ENCODE results near the gene PIK3C2B. TPM values are rescaled to one million over a fixed set of nuclear protein-coding genes. Genes with fewer than 3 reads are reported as not detected.
"Not testable (repeated sequence)": the region's sequence is repeated elsewhere in the genome, so short reads cannot be mapped to it uniquely, and the experiment has no call there.

PIK3C2B gene
- total RNA-seq, 2 experiments from 2014 or later = 61.0 to 65.4 TPM

DNA sequence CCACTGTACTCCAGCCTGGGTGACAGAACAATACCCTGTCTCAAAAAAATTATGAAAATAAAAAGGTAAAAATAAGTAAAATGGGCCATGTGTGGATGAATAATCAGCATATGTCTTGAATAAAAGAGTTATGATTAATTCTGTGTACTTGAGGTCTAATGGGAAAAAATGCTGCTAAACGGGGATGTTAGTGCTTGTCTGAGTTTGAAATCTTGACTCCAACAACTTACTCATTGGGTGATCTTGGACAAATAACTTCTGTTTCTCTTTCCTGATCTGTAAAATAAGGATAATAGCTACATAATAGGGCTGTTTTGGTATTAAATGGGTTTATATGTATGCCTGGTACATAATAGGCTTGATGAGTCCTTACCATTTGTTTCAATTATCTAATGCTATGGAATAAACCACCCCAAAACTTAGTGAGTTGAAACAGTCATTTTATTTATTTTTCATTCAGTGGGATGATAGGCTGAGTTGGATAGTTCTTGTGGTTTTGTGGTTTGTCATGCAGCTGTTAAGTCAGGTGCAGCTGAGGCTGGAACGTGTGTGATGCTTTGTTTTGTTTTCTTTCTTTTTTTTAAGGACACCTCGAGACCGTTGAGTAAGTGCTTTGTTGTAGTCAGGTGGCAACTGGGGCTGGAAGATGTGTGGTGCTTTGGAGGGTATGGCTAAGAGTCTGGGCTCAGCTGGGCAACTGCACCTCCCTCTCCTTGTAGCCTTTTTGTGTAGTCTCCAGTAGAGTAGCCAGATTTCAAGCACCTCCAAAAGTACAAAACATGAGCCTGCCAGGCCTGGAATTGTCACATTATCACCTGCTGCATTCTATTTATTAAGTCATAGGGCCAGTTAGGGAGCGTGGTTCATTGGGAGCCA is 26.5 kb upstream of the PIK3C2B start:
- Mint-ChIP-seq H3K36me3 (ENCODE audit: low read depth) (peaks cover 56% of the 10 kb centered on the region), H3K4me3 (peak overlapping the region; percentile 31), H3K9me3 (peaks cover 11% of the 10 kb centered on the region), H3K27me3 (ENCODE audit: low read depth) (no peaks in the 10 kb centered on the region), H3K27ac (peak overlapping the region; percentile 84), H3K4me1 (ENCODE audit: low read depth) (peaks cover 77% of the 10 kb centered on the region)
- peak; percentile 78 for DNase-seq
- CTCF ChIA-PET = interaction anchor here (0.7 to 1.0 kb wide), 3 partner anchors 13 to 226 kb away, joined by 3 read pairs; no protein-coding TSS in a partner anchor
- intact Hi-C loops (cut with micrococcal nuclease) = loop anchor here (1.0 to 2.0 kb wide), 3 partner anchors 14 to 42 kb away; no protein-coding TSS in a partner anchor

- H3K4me1 Mint-ChIP-seq (ENCODE audit: low read depth) = peaks cover 68% of the 10 kb centered on the region
- peak; percentile 45 for DNase-seq
- peaks cover 34% of the 10 kb centered on the region for H3K36me3 Mint-ChIP-seq (ENCODE audit: low read depth)
- not testable (repeated sequence) for H3K4me3 Mint-ChIP-seq; H3K27me3 Mint-ChIP-seq (ENCODE audit: low read depth); H3K27ac Mint-ChIP-seq; H3K9me3 Mint-ChIP-seq
- CTCF ChIA-PET = interaction anchor here (1.3 to 1.9 kb wide), 3 partner anchors 8 to 48 kb away, joined by 3 to 7 read pairs (median 3); no protein-coding TSS in a partner anchor
- intact Hi-C loops (cut with micrococcal nuclease) = loop anchor here (2.0 to 10.0 kb wide), 5 partner anchors 23 to 1703 kb away; partner anchors contain the start of genes PCAT6, PIK3C2B and RBBP5
These were observed 22.8 kb upstream of the PIK3C2B start for GRCh38 chr1:204517382-204517781.

DNA sequence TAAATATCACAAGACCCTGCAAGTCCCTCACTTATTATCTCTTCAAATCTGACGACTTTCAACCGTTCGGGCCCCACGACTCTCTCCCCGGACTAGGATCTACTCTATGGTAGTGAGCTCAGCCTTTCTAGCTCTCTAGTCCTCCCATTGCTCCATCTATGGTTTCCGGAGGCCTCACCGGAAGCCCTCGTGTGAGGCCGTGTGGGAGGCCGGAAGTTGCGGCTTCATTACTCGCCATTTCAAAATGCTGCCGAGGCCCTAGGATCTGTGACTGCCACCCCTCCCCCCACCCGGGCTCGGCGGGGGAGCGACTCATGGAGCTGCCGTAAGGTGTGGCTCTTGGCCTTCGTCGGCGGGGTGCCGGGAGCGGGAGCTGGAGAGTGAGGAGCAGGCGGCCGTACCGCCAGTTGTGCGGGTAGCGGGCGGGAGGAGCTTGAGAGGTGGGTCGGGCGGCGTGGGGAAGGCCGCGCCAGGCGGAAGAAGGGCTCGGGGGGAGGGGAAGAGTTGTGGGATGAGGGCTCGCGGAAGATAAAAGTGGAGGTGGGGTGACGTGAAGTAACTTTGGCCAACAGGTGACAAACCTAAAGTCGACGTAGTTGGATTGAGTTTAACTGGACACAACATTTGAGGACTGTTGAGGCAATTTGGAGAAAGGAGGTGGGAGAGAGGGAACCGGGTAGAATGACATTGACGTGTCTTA is 21.7 kb upstream of the PIK3C2B start, which contains the start of gene MDM4:
Gene MDM4 (plus strand): TSS at position 227 of the 700 bp plus-strand sequence. CDS start 9,113 bp downstream, outside the sequence.
- H3K36me3 Mint-ChIP-seq (ENCODE audit: low read depth) = peaks cover 27% of the 10 kb centered on the region
- H3K9me3 Mint-ChIP-seq = no peaks in the 10 kb centered on the region
- no peak within 1 kb of the TSS for H3K4me3 Mint-ChIP-seq
- DNase-seq = peak; percentile 97
- peak within 1 kb of the TSS; percentile 72 for H3K27ac Mint-ChIP-seq
- peaks cover 59% of the 10 kb centered on the region for H3K4me1 Mint-ChIP-seq (ENCODE audit: low read depth)
- CTCF ChIA-PET = interaction anchor here (0.6 to 2.5 kb wide), 10 partner anchors 9 to 291 kb away, joined by 3 to 17 read pairs (median 7); no protein-coding TSS in a partner anchor
- H3K27me3 Mint-ChIP-seq (ENCODE audit: low read depth) = no peaks in the 10 kb centered on the region
- intact Hi-C loops (cut with micrococcal nuclease) = loop anchor here (1.0 to 10.0 kb wide), 8 partner anchors 9 to 1702 kb away; partner anchors contain the start of genes PCAT6, PIK3C2B and RBBP5

GRCh38 chr1:204514828-204515227 is 20.2 kb upstream of the PIK3C2B start:
- no peak for DNase-seq
- Mint-ChIP-seq H3K4me3 (no peak overlapping the region), H3K9me3 (no peaks in the 10 kb centered on the region), H3K27me3 (ENCODE audit: low read depth) (no peaks in the 10 kb centered on the region), H3K36me3 (ENCODE audit: low read depth) (peaks cover 20% of the 10 kb centered on the region), H3K27ac (peak overlapping the region; percentile 72), H3K4me1 (ENCODE audit: low read depth) (peaks cover 44% of the 10 kb centered on the region)
- intact Hi-C loops (cut with micrococcal nuclease) = loop anchor here (10.0 kb wide), 4 partner anchors 610 to 1700 kb away; partner anchors contain the start of genes PCAT6 and RBBP5
- CTCF ChIA-PET = interaction anchor here (0.6 to 2.5 kb wide), 8 partner anchors 12 to 292 kb away, joined by 3 to 8 read pairs (median 4); no protein-coding TSS in a partner anchor

DNA sequence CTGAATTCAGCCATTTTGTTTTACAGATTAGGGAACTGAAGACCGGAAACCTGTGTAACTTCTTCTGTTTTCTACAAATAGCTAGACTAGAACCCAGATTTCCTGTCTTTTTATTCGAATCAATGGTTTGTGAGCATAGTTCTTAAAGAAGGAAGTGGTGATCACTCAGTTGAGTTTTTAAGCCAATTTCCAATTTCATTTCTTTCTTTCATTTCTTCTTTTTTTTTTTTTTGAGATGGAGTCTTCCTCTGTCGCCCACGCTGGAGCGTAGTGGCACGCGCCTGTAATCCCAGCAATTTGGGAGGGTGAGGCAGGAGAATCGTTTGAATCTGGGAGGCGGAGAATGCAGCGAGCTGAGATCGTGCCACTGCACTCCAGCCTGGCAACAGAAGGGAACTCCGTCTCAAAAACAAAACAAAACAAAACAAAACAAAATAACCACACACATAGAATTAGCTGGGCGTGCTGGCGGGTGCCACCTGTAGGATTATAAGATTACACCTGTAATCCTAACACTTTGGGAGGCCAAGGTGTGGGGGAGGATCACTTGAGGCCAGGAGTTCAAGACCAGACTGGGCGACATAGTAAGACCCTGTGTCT is 18.6 kb upstream of the PIK3C2B start:
- CTCF ChIA-PET = interaction anchor here (0.7 to 1.5 kb wide), 5 partner anchors 67 to 686 kb away, joined by 3 to 5 read pairs (median 3); no protein-coding TSS in a partner anchor
- Mint-ChIP-seq H3K4me1 (ENCODE audit: low read depth) (peaks cover 30% of the 10 kb centered on the region), H3K27ac (peak overlapping the region; percentile 100), H3K36me3 (ENCODE audit: low read depth) (peaks cover 8% of the 10 kb centered on the region), H3K27me3 (ENCODE audit: low read depth) (no peaks in the 10 kb centered on the region), H3K9me3 (no peaks in the 10 kb centered on the region), H3K4me3 (peak overlapping the region; percentile 91)
- intact Hi-C loops (cut with micrococcal nuclease) = loop anchor here (10.0 kb wide), 4 partner anchors 612 to 1698 kb away; partner anchors contain the start of genes PCAT6 and RBBP5
- peak; percentile 64 for DNase-seq

DNA sequence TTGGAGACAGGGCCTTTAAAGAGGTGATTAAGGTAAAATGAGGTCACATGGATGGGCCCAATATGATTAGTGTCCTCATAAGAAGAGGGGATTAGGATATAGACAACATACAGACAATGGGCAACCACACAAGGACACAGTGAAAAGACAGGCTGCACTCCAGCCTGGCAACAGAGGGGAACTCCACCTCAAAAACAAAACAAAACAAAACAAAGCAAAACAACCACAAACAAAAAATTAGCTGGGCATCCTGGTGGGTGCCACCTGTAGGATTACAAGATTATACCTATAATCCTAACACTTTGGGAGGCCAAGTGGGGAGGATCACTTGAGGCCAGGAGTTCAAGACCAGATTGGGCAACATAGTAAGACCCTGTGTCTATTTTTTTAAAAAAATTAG is 16.8 kb upstream of the PIK3C2B start:
- CTCF ChIA-PET = no interaction called here
- intact Hi-C loops (cut with micrococcal nuclease) = loop anchor here (10.0 kb wide), 4 partner anchors 613 to 1697 kb away; partner anchors contain the start of genes PCAT6 and RBBP5
- Mint-ChIP-seq H3K4me1 (ENCODE audit: low read depth) (peaks cover 27% of the 10 kb centered on the region), H3K27me3 (ENCODE audit: low read depth) (peaks cover 2% of the 10 kb centered on the region), H3K4me3 (no peak overlapping the region), H3K27ac (peak overlapping the region; percentile 39), H3K9me3 (no peaks in the 10 kb centered on the region), H3K36me3 (ENCODE audit: low read depth) (peaks cover 5% of the 10 kb centered on the region)
- no peak for DNase-seq

- H3K4me3 Mint-ChIP-seq = no peak overlapping the region
- CTCF ChIA-PET = interaction anchor here (0.6 to 19.2 kb wide), 3 partner anchors 31 to 113 kb away, joined by 3 to 859 read pairs (median 4); no protein-coding TSS in a partner anchor
- H3K27me3 Mint-ChIP-seq (ENCODE audit: low read depth) = peaks cover 4% of the 10 kb centered on the region
- no peak for DNase-seq
- intact Hi-C loops (cut with micrococcal nuclease) = loop anchor here (5.0 to 10.0 kb wide), 2 partner anchors 187 to 644 kb away; partner anchors contain the start of gene SNRPE
- peaks cover 30% of the 10 kb centered on the region for H3K4me1 Mint-ChIP-seq (ENCODE audit: low read depth)
- peaks cover 7% of the 10 kb centered on the region for H3K36me3 Mint-ChIP-seq (ENCODE audit: low read depth)
- peak overlapping the region; percentile 46 for H3K27ac Mint-ChIP-seq
- H3K9me3 Mint-ChIP-seq = no peaks in the 10 kb centered on the region
These were observed 14.6 kb upstream of the PIK3C2B start for GRCh38 chr1:204509186-204509635.

DNA sequence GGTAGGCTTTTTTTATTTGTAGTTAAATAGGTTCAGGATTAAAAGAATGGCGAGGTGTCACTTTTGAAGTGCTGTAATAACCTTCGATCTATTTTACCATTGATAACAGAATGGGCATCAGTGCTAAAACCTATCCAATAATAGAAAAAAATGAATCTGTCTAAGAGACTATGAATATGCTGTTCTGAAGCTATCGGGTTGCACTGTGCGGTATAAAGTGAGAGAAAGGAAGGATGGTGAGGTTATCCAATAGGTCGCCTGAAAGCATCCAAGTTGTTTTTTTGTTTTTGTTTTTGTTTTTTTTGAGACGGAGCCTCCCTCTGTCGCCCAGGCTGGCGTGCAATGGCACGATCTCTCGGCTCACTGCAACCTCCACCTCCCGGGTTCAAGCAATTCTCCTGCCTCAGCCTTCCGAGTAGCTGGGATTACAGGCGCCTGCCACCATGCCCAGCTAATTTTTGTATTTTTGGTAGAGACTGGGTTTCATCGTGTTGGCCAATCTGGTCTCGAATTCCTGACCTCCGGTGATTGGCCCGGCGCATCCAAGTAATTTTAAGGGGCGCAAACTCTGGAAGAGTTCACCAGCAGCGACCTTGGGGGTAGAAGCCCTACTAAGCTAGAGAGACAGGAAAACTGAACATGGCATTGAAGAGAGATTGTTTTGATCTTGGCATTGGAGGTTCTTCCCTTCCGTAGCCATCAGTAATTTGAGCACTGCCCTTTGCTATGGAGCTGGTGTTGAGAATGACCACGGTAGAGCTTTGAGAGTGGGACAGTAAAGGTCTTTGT is 12.9 kb upstream of the PIK3C2B start:
- Mint-ChIP-seq H3K27ac (peak overlapping the region; percentile 99), H3K36me3 (ENCODE audit: low read depth) (peaks cover 7% of the 10 kb centered on the region), H3K27me3 (ENCODE audit: low read depth) (peaks cover 4% of the 10 kb centered on the region), H3K9me3 (no peaks in the 10 kb centered on the region), H3K4me1 (ENCODE audit: low read depth) (peaks cover 22% of the 10 kb centered on the region), H3K4me3 (peak overlapping the region; percentile 88)
- intact Hi-C loops (cut with micrococcal nuclease) = loop anchor here (1.0 to 10.0 kb wide), 5 partner anchors 9 to 643 kb away; partner anchors contain the start of genes MDM4 and SNRPE
- peak; percentile 68 for DNase-seq
- CTCF ChIA-PET = interaction anchor here (0.6 to 19.2 kb wide), 10 partner anchors 9 to 299 kb away, joined by 3 to 859 read pairs (median 4); partner anchors contain the start of genes MDM4 and PIK3C2B

GRCh38 chr1:204506969-204507316 is 12.3 kb upstream of the PIK3C2B start:
- peaks cover 7% of the 10 kb centered on the region for H3K36me3 Mint-ChIP-seq (ENCODE audit: low read depth)
- intact Hi-C loops (cut with micrococcal nuclease) = loop anchor here (1.0 to 10.0 kb wide), 7 partner anchors 9 to 642 kb away; partner anchors contain the start of genes MDM4, PIK3C2B and SNRPE
- peaks cover 20% of the 10 kb centered on the region for H3K4me1 Mint-ChIP-seq (ENCODE audit: low read depth)
- peak overlapping the region; percentile 88 for H3K4me3 Mint-ChIP-seq
- peaks cover 4% of the 10 kb centered on the region for H3K27me3 Mint-ChIP-seq (ENCODE audit: low read depth)
- CTCF ChIA-PET = interaction anchor here (0.5 to 19.2 kb wide), 10 partner anchors 9 to 300 kb away, joined by 3 to 859 read pairs (median 6); partner anchors contain the start of genes MDM4 and PIK3C2B
- DNase-seq = peak; percentile 95
- H3K27ac Mint-ChIP-seq = peak overlapping the region; percentile 99
- no peaks in the 10 kb centered on the region for H3K9me3 Mint-ChIP-seq

DNA sequence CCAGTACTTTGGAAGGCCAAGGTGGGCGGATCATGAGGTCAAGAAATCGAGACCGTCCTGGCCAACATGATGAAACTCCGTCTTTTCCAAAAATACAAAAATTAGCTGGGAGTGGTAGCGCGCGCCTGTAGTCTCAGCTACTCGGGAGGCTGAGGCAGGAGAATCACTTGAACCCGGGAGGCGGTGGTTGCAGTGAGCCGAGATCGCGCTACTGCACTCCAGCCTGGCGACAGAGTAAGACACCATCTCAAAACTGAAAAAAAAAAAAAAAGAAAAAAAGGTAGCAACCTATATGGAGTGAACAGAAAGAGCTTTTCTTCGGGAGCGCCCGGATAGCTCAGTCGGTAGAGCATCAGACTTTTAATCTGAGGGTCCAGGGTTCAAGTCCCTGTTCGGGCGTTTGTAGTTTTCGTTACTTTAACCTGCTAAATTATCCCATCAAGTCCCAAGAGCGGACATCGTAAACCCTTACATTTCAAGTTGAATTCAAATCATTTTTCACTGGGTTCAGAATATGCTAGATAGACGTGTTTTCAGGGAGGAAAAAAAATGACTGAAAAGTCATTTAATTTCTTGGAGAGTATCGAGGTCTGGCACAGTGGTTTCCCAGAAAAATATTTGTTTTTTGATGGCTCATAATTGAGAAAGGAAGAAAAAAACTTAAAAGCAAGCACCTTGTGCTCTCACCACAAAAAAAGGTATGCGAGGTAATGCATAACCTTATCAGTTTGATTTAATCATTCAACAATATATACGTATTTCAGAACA is 11.8 kb upstream of the PIK3C2B start:
- peaks cover 4% of the 10 kb centered on the region for H3K27me3 Mint-ChIP-seq (ENCODE audit: low read depth)
- H3K4me3 Mint-ChIP-seq = peak overlapping the region; percentile 88
- H3K9me3 Mint-ChIP-seq = no peaks in the 10 kb centered on the region
- H3K4me1 Mint-ChIP-seq (ENCODE audit: low read depth) = peaks cover 20% of the 10 kb centered on the region
- intact Hi-C loops (cut with micrococcal nuclease) = loop anchor here (1.0 to 10.0 kb wide), 5 partner anchors 12 to 642 kb away; partner anchors contain the start of genes PIK3C2B and SNRPE
- H3K36me3 Mint-ChIP-seq (ENCODE audit: low read depth) = peaks cover 7% of the 10 kb centered on the region
- peak overlapping the region; percentile 99 for H3K27ac Mint-ChIP-seq
- DNase-seq = peak; percentile 87
- CTCF ChIA-PET = interaction anchor here (0.5 to 19.2 kb wide), 14 partner anchors 9 to 880 kb away, joined by 3 to 859 read pairs (median 4); partner anchors contain the start of genes ATP2B4, MDM4 and PIK3C2B
